PC-3 (cell line): ENCODE data around the gene PIGA. TPM values are rescaled to one million over a fixed set of nuclear protein-coding genes. Genes with fewer than 3 reads are reported as not detected.

Experiments
- ATAC-seq: fragments of 200-7000 bp; cut with Tn5 transposase; 2 replicates; pipeline ENCODE4 v1.9.1; 2020; ENCODE audit warnings: mild to moderate bottlenecking, moderate library complexity
- BruUV-seq: library from RNA; stranded (reverse); fragments of 400-500 nt; replicated peaks from 2 replicates; lab custom pipeline; 2021; lab: Mats Ljungman, UMichigan
- CTCF ChIA-PET: fragments of 300-600 bp; sonication (Branson Sonifier 250); formaldehyde crosslinking; loops from one replicate; lab custom pipeline; 2022; ENCODE audit warnings: antibody characterized with exemption; lab: Charles Lee
- POLR2A ChIA-PET: fragments of 300-600 bp; sonication (Branson Sonifier 250); formaldehyde crosslinking; loops from one replicate; lab custom pipeline; 2022; ENCODE audit warnings: antibody characterized with exemption; ENCODE audit not compliant: unreplicated experiment; lab: Charles Lee
- DNase-seq: peaks from one replicate; pipeline ENCODE4 v3.0.0-alpha.2; 2015
- H2AFZ ChIP-seq: fragments of 300-600 bp; sonication (generic); 2 replicates; pipeline ENCODE4 v1.6.0; 2016; ENCODE audit warnings: antibody characterized with exemption, low read length
- H3F3A ChIP-seq: fragments of 300-600 bp; sonication (generic); one replicate; pipeline ENCODE4 v1.6.0; 2017; ENCODE audit warnings: antibody characterized with exemption, low read length, control low read depth, mild to moderate bottlenecking; ENCODE audit not compliant: unreplicated experiment
- H3K27ac ChIP-seq: fragments of 300-600 bp; sonication (generic); 2 replicates; pipeline ENCODE4 v1.5.1; 2016; ENCODE audit warnings: mild to moderate bottlenecking, low read length
- H3K27me3 ChIP-seq: fragments of 300-600 bp; sonication (generic); 2 replicates; pipeline ENCODE4 v1.6.1; 2016; ENCODE audit warnings: low read length, mixed read lengths
- H3K36me3 ChIP-seq: fragments of 300-600 bp; sonication (generic); 2 replicates; pipeline ENCODE4 v1.6.1; 2016; ENCODE audit warnings: low read depth, mixed run types, low read length, mixed read lengths
- H3K4me1 ChIP-seq: fragments of 300-600 bp; sonication (generic); 2 replicates; pipeline ENCODE4 v1.5.1; 2016; ENCODE audit warnings: low read length; ENCODE audit not compliant: insufficient read depth
- H3K4me2 ChIP-seq: fragments of 300-600 bp; sonication (generic); 2 replicates; pipeline ENCODE4 v1.6.0; 2016; ENCODE audit warnings: low read length
- H3K4me3 ChIP-seq: fragments of 300-600 bp; sonication (generic); 2 replicates; pipeline ENCODE4 v1.5.1; 2016; ENCODE audit warnings: mild to moderate bottlenecking, low read length, mixed read lengths
- H3K79me2 ChIP-seq: fragments of 300-600 bp; sonication (generic); 2 replicates; pipeline ENCODE4 v1.6.1; 2017; ENCODE audit warnings: low read length, mixed read lengths
- H3K9ac ChIP-seq: fragments of 300-600 bp; sonication (generic); 2 replicates; pipeline ENCODE4 v1.6.0; 2016; ENCODE audit warnings: mild to moderate bottlenecking, low read length
- H3K9me2 ChIP-seq: fragments of 300-600 bp; sonication (generic); replicated peaks from 2 replicates; pipeline ENCODE4 v1.6.1; 2016; ENCODE audit warnings: mixed run types, low read length, mixed read lengths
- H3K9me3 ChIP-seq: fragments of 300-600 bp; sonication (generic); 2 replicates; pipeline ENCODE4 v1.6.1; 2016; ENCODE audit warnings: low read length, mixed read lengths
- H4K20me1 ChIP-seq: fragments of 300-600 bp; sonication (generic); 2 replicates; pipeline ENCODE4 v1.6.1; 2016; ENCODE audit warnings: low read length, mixed read lengths
- EZH2 ChIP-seq: fragments of 300-600 bp; sonication (generic); IDR thresholded peaks from one replicate; pipeline ENCODE4 v1.6.1; 2017; ENCODE audit warnings: antibody characterized with exemption, mild to moderate bottlenecking, low read length; ENCODE audit not compliant: unreplicated experiment
- EZH2phosphoT487 ChIP-seq: fragments of 300-600 bp; sonication (generic); IDR thresholded peaks from 2 replicates; pipeline ENCODE4 v1.6.1; 2018; ENCODE audit warnings: mild to moderate bottlenecking, antibody characterized with exemption, low read length, borderline replicate concordance
- intact Hi-C: fragments of 100-400 bp; cut with micrococcal nuclease; formaldehyde crosslinking; loops from 2 replicates; pipeline ENCODE4 v1.9.0; 2023
- total RNA-seq: library from RNA; depleted of rRNA; stranded (reverse); fragments of >200 nt; gene quantifications from 2 replicates; pipeline ENCODE4 v1.2.3, GENCODE V29; 2014
- TF ChIP-seq, protein P1 (sequence below): fragments of 300-600 bp; sonication (generic); conservative IDR thresholded peaks from 2 replicates; pipeline ENCODE4 v1.5.1; 2017; ENCODE audit warnings: antibody characterized with exemption, low read depth, mild to moderate bottlenecking, low read length

The PIGA gene
- total RNA-seq, 1 experiment from 2014 or later, result 17.9 TPM

DNA sequence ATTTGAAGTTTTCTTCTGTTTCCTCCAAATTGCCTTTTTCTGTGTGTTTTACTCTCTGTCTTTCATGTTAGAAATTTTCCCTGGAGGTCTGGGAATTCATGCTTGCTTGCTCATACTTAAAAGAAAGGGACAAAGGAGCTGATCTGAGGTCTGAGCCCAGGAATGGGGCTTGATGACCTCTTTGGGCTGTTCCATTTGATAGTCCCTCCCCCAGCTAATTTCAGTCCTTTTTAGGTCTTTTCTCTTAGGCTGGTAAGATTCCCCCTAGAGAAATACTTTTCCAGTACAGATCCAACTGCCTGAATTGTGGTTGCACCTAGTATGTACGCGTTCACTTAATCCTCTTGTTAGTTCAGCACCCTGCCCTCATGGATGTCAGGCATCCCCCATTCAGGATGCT, 5.5 kb upstream of the PIGA start:
- Histone ChIP-seq H2AFZ (no peak overlapping the region), H3K27me3 (peaks cover 17% of the 10 kb centered on the region), H3K9me2 (no peaks in the 10 kb centered on the region), H3K9me3 (no peaks in the 10 kb centered on the region), H3K4me2 (no peak overlapping the region), H3K9ac (no peak overlapping the region), H3K4me3 (no peak overlapping the region), H3K36me3 (no peaks in the 10 kb centered on the region), H3K4me1 (peaks cover 12% of the 10 kb centered on the region), H3F3A (no peaks in the 10 kb centered on the region), H4K20me1 (no peaks in the 10 kb centered on the region), H3K27ac (no peak overlapping the region), H3K79me2 (no peaks in the 10 kb centered on the region)
- TF ChIP-seq EZH2, result no peak
- TF ChIP-seq, protein P1, sequence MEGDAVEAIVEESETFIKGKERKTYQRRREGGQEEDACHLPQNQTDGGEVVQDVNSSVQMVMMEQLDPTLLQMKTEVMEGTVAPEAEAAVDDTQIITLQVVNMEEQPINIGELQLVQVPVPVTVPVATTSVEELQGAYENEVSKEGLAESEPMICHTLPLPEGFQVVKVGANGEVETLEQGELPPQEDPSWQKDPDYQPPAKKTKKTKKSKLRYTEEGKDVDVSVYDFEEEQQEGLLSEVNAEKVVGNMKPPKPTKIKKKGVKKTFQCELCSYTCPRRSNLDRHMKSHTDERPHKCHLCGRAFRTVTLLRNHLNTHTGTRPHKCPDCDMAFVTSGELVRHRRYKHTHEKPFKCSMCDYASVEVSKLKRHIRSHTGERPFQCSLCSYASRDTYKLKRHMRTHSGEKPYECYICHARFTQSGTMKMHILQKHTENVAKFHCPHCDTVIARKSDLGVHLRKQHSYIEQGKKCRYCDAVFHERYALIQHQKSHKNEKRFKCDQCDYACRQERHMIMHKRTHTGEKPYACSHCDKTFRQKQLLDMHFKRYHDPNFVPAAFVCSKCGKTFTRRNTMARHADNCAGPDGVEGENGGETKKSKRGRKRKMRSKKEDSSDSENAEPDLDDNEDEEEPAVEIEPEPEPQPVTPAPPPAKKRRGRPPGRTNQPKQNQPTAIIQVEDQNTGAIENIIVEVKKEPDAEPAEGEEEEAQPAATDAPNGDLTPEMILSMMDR, result no peak
- no peak for TF ChIP-seq EZH2phosphoT487
- intact Hi-C loops, result no loop called here
- CTCF ChIA-PET, result no interaction called here
- POLR2A ChIA-PET, result no interaction called here
- no peak for DNase-seq
- ATAC-seq, result no peak
- no TSS peak for BruUV-seq

DNA sequence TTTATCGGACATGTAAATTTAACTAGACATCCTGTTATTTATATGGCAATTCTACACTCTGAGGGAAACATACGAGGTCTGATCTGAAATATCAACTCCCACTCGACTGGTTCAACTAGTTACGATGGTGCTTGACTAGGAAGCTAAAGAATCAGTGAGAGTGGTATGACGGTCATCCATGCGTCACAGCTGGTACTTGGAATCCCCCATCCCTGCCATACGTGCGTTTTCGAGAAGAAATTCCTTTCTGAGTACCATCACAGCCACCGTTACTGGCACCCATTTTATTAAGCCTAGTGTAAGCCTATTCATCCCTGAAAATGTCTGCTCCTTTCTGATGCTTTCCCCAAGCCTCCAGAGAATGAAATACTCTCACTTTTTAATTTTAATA, 695 bp upstream of the PIGA start:
- Histone ChIP-seq H3K9ac (peak overlapping the region; percentile 58), H3K27me3 (peaks cover 17% of the 10 kb centered on the region)

DNA sequence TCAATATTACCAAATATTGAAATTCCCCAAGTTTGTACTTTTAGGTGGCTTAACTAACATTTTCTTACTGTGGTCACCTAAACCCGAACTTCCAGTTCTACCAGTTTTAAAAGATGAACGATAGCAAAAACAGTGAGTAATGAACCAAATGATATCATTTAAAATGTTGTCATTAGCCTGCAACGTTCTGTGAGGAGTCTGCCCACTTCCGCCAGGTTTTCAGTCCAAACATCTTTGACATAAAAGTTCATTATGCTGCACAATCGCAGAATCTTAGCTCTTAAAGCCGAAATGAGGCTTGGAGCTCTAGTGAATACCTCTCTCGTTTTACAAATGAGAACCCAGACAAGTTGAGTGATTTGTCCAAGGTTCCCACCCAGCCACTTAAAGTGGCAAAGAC, 762 bp downstream of the PIGA start:
- peak; percentile 75 for DNase-seq
- peaks cover 17% of the 10 kb centered on the region for H3K36me3 ChIP-seq

More for the DNA sequence above, 695 bp upstream of the PIGA start:
- Histone ChIP-seq H3F3A (no peaks in the 10 kb centered on the region), H4K20me1 (no peaks in the 10 kb centered on the region), H3K4me3 (peak overlapping the region; percentile 86), H3K36me3 (peaks cover 11% of the 10 kb centered on the region), H3K4me2 (peak overlapping the region; percentile 95), H3K79me2 (peaks cover 35% of the 10 kb centered on the region), H3K9me3 (no peaks in the 10 kb centered on the region), H3K4me1 (peaks cover 19% of the 10 kb centered on the region), H3K9me2 (no peaks in the 10 kb centered on the region), H2AFZ (peak overlapping the region; percentile 84), H3K27ac (peak overlapping the region; percentile 75)
- intact Hi-C loops, result loop anchor here (10.0 kb wide), 2 partner anchors 339 to 1281 kb away; no protein-coding TSS in a partner anchor
- TF ChIP-seq EZH2phosphoT487 (no peak), EZH2 (no peak)
- TF ChIP-seq, protein P1, result no peak
- DNase-seq (peak; percentile 59), ATAC-seq (peak; percentile 8)
- CTCF ChIA-PET, result no interaction called here
- POLR2A ChIA-PET, result no interaction called here
- no TSS peak for BruUV-seq

More for the DNA sequence above, 762 bp downstream of the PIGA start:
- no TSS peak for BruUV-seq
- ChIA-PET POLR2A (interaction anchor here (0.6 kb wide), 1 partner anchor 1600 kb away, joined by 3 read pairs; the partner anchor contains the start of genes OFD1 and TRAPPC2), CTCF (no interaction called here)
- Histone ChIP-seq H4K20me1 (no peaks in the 10 kb centered on the region), H3K9me3 (no peaks in the 10 kb centered on the region), H3K9ac (peak overlapping the region; percentile 88), H3K4me2 (peak overlapping the region; percentile 95), H3K27ac (peak overlapping the region; percentile 65), H3K9me2 (no peaks in the 10 kb centered on the region), H3K4me1 (peaks cover 19% of the 10 kb centered on the region), H2AFZ (peak overlapping the region; percentile 72; the same call in 1 of the 2 replicates), H3F3A (no peaks in the 10 kb centered on the region), H3K4me3 (peak overlapping the region; percentile 86), H3K27me3 (peaks cover 9% of the 10 kb centered on the region), H3K79me2 (peaks cover 35% of the 10 kb centered on the region)
- TF ChIP-seq EZH2 (no peak), EZH2phosphoT487 (no peak)
- TF ChIP-seq, protein P1, result no peak
- ATAC-seq, result no peak
- intact Hi-C loops, result loop anchor here (2.0 to 10.0 kb wide), 3 partner anchors 66 to 1280 kb away; no protein-coding TSS in a partner anchor
